Suprapubic skin (tissue), 4 donors: ENCODE results near the gene RERE.

Experiments used
- EP300 ChIP-seq: sonication (generic); formaldehyde crosslinking; IDR thresholded peaks from one replicate; pipeline ENCODE4 v1.6.1; 2017; ENCODE audit warnings: antibody characterized with exemption
- POLR2A ChIP-seq, 2 donors: fragments of 450-650 bp; IDR thresholded peaks; one replicate each; pipeline ENCODE4 v1.6.1; 2017; ENCODE audit warnings: antibody characterized with exemption in 2 of 2, mild to moderate bottlenecking in 2 of 2, moderate library complexity in 2 of 2
- POLR2AphosphoS5 ChIP-seq, 3 donors: sonication (generic); formaldehyde crosslinking; IDR thresholded peaks; one replicate each; pipeline ENCODE4 v1.6.1; 2017; ENCODE audit warnings: antibody characterized with exemption in 3 of 3
- TF ChIP-seq, protein P1 (sequence below), 2 donors: fragments of 200-600 bp in 1 of 2; fragments of 450-650 bp in 1 of 2; sonication (generic) in 1 of 2; IDR thresholded peaks; one replicate each; pipeline ENCODE4 v1.5.1; 2016 to 2019; ENCODE audit warnings: antibody characterized with exemption in 2 of 2, mild to moderate bottlenecking in 1 of 2, moderate library complexity in 1 of 2

DNA sequence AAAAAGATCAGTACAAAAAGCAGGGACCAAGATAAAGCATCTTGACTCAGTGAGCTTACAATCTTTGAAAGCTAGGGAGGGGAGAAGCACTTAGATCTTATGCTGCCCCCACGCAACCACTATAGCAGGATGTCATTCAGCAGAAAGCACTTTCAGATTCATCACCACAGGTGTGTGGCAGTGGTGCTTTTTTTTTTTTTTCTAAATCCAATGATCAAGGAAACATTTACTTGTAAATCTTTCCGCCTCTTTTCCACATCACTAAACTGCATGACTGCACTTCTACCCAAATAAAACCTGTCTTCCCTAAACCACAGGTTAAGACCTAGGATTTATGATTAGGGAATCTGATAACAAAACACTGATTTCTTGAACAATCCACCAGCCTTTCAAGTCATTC lies 344.8 kb downstream of the RERE start:
- TF ChIP-seq POLR2AphosphoS5 (IDR thresholded peaks at IDR 0.05) = no peak
- TF ChIP-seq, protein P1, sequence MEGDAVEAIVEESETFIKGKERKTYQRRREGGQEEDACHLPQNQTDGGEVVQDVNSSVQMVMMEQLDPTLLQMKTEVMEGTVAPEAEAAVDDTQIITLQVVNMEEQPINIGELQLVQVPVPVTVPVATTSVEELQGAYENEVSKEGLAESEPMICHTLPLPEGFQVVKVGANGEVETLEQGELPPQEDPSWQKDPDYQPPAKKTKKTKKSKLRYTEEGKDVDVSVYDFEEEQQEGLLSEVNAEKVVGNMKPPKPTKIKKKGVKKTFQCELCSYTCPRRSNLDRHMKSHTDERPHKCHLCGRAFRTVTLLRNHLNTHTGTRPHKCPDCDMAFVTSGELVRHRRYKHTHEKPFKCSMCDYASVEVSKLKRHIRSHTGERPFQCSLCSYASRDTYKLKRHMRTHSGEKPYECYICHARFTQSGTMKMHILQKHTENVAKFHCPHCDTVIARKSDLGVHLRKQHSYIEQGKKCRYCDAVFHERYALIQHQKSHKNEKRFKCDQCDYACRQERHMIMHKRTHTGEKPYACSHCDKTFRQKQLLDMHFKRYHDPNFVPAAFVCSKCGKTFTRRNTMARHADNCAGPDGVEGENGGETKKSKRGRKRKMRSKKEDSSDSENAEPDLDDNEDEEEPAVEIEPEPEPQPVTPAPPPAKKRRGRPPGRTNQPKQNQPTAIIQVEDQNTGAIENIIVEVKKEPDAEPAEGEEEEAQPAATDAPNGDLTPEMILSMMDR (IDR thresholded peaks at IDR 0.05) = no peak
- no peak for TF ChIP-seq POLR2A (IDR thresholded peaks at IDR 0.05)
- no peak for TF ChIP-seq EP300
